Activated T-cell treated with anti-CD3 and anti-CD28 coated beads for 1 hour (primary cell): Measurements from ENCODE around the gene TMEM62.
A peak's percentile ranks its signal among the peaks of the same experiment; 100 is the strongest.
"Not testable (repeated sequence)": the region's sequence is repeated elsewhere in the genome, so short reads cannot be mapped to it uniquely, and the experiment has no call there.

Experiments
- DNase-seq: peaks from one replicate; pipeline ENCODE4 v3.0.0-alpha.2; 2020; ENCODE audit warnings: low read depth

TMEM62 gene

GRCh38 chr15:43177147-43177546, 43.8 kb downstream of the TMEM62 start:
- not testable (repeated sequence) for DNase-seq

DNA sequence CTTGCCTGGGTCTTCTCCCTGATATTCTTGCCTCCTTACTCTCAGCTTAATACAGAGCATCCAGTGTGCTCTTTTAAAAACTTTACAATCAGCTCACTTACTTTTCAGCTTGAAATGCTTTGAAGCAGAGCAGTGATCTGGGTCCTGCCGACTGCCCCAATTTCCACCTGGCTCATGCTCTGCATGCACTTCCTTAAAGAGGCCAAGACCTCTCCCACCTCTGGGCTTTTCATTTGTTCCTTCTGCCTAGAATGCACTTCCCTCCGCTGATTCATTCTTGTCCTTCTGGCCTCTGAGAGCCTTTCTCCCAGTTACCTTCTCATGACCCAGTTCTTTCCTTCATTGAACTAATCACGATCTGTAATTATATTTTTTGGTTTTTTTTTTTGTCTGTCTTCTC, 49.9 kb downstream of the TMEM62 start:
- no peak for DNase-seq

DNA sequence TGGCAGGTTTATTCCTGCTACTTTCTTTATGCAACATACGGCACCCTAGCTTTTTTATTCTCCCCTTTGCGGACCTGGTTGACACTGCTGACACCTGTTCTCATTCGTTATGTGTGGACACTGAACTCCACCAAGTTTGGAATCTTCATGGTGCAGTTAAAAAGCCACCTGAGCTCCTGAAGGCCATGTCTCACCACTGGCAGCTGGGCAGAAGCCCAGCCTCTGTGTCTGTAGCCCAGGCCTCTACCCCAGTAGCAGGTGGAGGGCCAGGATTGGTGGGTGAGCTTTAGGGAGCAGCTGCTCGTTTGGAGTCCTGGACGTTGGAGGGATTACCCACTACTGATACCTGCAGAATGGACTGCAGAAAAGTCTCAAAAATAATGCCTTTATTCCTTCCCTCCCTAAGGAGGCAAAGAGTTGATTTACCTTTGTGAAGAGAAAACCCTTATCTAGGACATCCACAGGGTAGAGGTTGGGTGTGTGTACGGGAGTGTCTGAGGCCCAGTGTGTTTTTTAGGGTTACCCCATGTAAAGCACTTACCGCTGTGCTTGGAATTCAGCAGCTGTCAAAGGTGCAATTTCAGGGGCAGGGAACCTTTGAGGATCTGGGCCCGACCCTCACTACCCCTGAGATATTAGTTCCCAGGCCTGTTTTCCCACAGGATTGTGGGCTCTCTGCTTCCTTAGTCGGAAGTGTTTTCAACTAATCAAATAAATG, 51.2 kb downstream of the TMEM62 start:
- DNase-seq: no peak

DNA sequence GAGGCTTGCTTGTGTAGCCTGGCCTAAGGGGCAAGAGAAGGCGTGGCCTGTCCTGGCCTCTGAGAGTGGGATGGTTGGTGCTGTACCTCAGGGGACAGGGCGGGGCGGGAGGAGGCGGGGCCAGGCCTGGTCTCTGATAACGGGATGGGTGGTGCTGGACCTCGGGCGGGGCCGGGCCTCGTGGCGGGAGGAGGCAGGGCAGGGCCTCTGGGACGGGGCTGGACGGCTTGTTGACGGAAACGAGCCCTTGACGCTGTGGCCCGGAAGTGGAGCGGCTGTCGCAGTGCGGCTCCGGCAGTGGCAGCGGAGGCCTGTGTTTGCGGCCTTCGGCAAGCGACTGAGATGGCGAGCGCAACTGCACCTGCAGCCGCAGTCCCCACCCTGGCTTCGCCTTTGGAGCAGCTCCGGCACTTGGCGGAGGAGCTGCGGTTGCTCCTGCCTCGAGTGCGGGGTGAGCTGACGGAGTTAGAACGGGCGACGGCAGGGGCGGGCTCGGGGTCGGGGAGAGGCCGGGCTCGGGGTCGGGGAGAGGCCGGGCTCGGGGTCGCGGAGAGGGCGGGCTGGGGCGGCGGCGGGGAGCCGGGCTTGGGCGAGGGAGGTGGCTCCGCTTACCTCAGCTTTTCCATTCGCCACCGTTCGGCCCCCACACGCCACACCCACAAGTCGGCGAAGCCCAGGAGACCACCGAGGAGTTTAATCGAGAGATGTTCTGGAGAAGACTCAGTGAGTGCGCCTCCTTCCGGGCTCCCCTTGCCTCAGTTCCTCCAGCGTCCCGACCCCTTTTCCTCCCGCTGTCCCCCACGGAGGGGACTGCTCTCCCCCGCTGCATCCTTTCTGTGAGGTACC, 52.0 kb downstream of the TMEM62 start, which contains the start of gene CCNDBP1:
Gene CCNDBP1, plus strand, starts transcription at position 247 of the 846 bp plus-strand sequence. Its CDS starts 96 bp downstream, at position 343.
- peak; percentile 74 for DNase-seq

GRCh38 chr15:43186003-43186353, 52.6 kb downstream of the TMEM62 start:
- no peak for DNase-seq

- no peak for DNase-seq
These were observed 54.3 kb downstream of the TMEM62 start for GRCh38 chr15:43187544-43188155.

GRCh38 chr15:43189296-43189695, 55.9 kb downstream of the TMEM62 start:
- no peak for DNase-seq

DNA sequence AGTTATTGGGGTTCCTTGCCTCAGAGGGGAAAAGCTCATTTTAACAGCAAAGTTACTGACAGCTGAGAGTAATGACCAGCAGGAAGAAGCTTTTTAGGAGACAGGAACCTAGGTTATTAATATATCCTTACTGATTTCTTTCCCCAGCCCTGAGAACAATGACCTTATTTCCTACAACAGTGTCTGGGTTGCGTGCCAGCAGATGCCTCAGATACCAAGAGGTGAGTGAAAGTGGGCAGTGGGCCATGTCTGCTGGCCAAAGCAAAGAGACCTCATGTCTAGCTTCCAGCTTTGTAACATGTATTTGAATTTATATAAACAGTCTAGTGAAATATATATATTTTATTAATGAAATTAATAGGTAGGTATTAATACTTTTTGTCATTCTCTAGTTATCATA, 56.8 kb downstream of the TMEM62 start:
- no peak for DNase-seq

- no peak for DNase-seq
These were observed 60.3 kb downstream of the TMEM62 start for GRCh38 chr15:43193710-43194109.

- DNase-seq: no peak
These were observed 61.4 kb downstream of the TMEM62 start for GRCh38 chr15:43194795-43195194.

DNA sequence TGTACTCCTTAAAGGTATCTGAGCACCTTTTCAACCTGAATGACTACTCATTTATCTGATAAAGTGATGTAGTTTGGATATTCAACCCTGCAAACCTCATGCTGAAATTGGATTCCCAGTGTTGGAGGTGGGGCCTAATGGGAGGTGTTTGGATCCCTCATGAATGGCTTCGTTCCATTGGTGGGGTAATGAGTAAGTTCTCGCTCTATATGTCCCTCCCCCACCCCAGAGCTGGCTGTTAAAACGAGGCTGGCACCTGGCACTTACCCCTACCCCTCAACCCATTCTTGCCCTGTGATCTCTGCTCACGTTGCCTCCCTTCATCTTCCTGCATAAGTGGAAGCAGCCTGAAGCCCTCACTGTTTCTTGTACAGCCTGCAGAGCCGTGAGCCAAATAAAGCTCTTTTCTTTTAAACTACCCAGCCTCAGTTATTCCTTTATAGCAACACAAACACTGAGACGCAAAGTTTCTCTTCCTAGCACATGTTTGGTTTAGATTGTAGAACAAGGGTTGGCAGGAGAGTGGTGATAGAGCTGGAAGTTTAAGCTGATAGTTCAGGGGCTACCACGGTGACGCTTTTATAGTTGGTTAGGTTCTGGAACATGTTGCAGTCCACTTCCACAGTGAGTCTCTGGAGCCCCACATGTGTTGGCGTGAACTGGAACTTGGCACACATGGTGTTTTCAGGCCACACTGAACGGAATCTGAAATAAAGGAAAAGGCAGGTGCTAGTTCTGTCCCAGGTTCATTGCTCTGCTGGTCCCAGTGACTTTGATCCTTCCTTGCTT, 63.6 kb downstream of the TMEM62 start:
- no peak for DNase-seq

GRCh38 chr15:43197773-43198172, 64.4 kb downstream of the TMEM62 start:
- not testable (repeated sequence) for DNase-seq

- DNase-seq: not testable (repeated sequence)
These were observed 65.2 kb downstream of the TMEM62 start for GRCh38 chr15:43198556-43198955.

GRCh38 chr15:43198992-43199391, 65.6 kb downstream of the TMEM62 start:
- DNase-seq: no peak

GRCh38 chr15:43199945-43200488, 66.6 kb downstream of the TMEM62 start:
- no peak for DNase-seq

- DNase-seq: peak; percentile 24
These were observed 70.9 kb downstream of the TMEM62 start for GRCh38 chr15:43204016-43204901.

- DNase-seq: no peak
These were observed 72.7 kb downstream of the TMEM62 start for GRCh38 chr15:43206054-43206453.

DNA sequence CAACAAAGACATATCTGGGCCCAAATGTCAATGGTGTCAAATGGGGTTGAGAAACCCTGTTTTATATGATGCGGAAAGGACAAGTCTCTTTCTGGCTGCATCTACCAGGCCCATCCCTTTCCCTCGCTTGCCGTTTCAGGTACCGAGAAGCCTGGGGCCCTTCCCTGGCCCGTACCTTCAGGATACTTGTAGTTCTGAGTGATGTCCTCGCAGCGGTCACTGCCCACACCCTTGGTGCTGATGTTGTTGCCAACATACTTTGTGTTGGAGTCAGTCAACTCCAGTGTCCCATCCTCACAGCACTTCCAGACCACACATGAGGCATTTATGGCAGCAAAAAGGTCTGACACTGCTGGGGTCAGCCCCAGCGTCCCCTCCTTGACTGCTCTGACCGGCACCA, 73.6 kb downstream of the TMEM62 start:
- DNase-seq: no peak

GRCh38 chr15:43208052-43209002, 74.9 kb downstream of the TMEM62 start:
- DNase-seq: no peak
